Measurements from ENCODE around the gene MS4A12. TPM values are rescaled to one million over a fixed set of nuclear protein-coding genes. Genes with fewer than 3 reads are reported as not detected.
"Not testable (repeated sequence)": the region's sequence is repeated elsewhere in the genome, so short reads cannot be mapped to it uniquely, and the experiment has no call there.

MS4A12 gene
- not detected in 2 replicates for total RNA-seq (2014; rRNA removed; shearing (Covaris generic))

GRCh38 chr11:60492488-60493009 lies at the start of gene MS4A12:
MS4A12 (plus strand) TSS chr11:60492778; CDS start chr11:60497319, 4,541 bp downstream.
- DNase-seq (ENCODE audit: low read depth), result no peak

- no peak for DNase-seq (ENCODE audit: low read depth)
Measured at GRCh38 chr11:60447070-60447469, 45.5 kb upstream of the MS4A12 start.

GRCh38 chr11:60447846-60448245 lies 44.7 kb upstream of the MS4A12 start:
- no peak for DNase-seq (ENCODE audit: low read depth)

- not testable (repeated sequence) for DNase-seq (ENCODE audit: low read depth)
Measured at GRCh38 chr11:60451185-60451584, 41.4 kb upstream of the MS4A12 start.

GRCh38 chr11:60454212-60454611 lies 38.4 kb upstream of the MS4A12 start:
- no peak for DNase-seq (ENCODE audit: low read depth)

- DNase-seq (ENCODE audit: low read depth), result no peak
Measured at GRCh38 chr11:60455531-60456042, 37.0 kb upstream of the MS4A12 start, which contains the start of gene MS4A1. MS4A1 (plus strand) TSS chr11:60455847; CDS start chr11:60462375, 6,528 bp downstream.

- DNase-seq (ENCODE audit: low read depth), result no peak
Measured at GRCh38 chr11:60457576-60457975, 35.0 kb upstream of the MS4A12 start.

- DNase-seq (ENCODE audit: low read depth), result no peak
Measured at GRCh38 chr11:60459345-60459744, 33.2 kb upstream of the MS4A12 start.

GRCh38 chr11:60468829-60469228 lies 23.7 kb upstream of the MS4A12 start:
- DNase-seq (ENCODE audit: low read depth), result no peak

- no peak for DNase-seq (ENCODE audit: low read depth)
Measured at GRCh38 chr11:60469723-60470122, 22.9 kb upstream of the MS4A12 start.

- DNase-seq (ENCODE audit: low read depth), result no peak
Measured at GRCh38 chr11:60477035-60477445, 15.5 kb upstream of the MS4A12 start.

- DNase-seq (ENCODE audit: low read depth), result no peak
Measured at GRCh38 chr11:60482361-60482760, 10.2 kb upstream of the MS4A12 start.

- DNase-seq (ENCODE audit: low read depth), result no peak
Measured at GRCh38 chr11:60485987-60486386, 6.6 kb upstream of the MS4A12 start.

GRCh38 chr11:60493454-60493853 lies 876 bp downstream of the MS4A12 start:
- DNase-seq (ENCODE audit: low read depth), result no peak

GRCh38 chr11:60498399-60498798 lies 5.8 kb downstream of the MS4A12 start:
- DNase-seq (ENCODE audit: low read depth), result no peak

- DNase-seq (ENCODE audit: low read depth), result no peak
Measured at GRCh38 chr11:60498853-60499252, 6.3 kb downstream of the MS4A12 start.

GRCh38 chr11:60500276-60500910 lies 7.8 kb downstream of the MS4A12 start:
- no peak for DNase-seq (ENCODE audit: low read depth)

GRCh38 chr11:60502221-60502775 lies 9.7 kb downstream of the MS4A12 start:
- no peak for DNase-seq (ENCODE audit: low read depth)

GRCh38 chr11:60504219-60504905 lies 11.8 kb downstream of the MS4A12 start:
- DNase-seq (ENCODE audit: low read depth), result no peak

GRCh38 chr11:60509609-60510008 lies 17.0 kb downstream of the MS4A12 start:
- DNase-seq (ENCODE audit: low read depth), result not testable (repeated sequence)

GRCh38 chr11:60510209-60510608 lies 17.6 kb downstream of the MS4A12 start:
- not testable (repeated sequence) for DNase-seq (ENCODE audit: low read depth)

- DNase-seq (ENCODE audit: low read depth), result no peak
Measured at GRCh38 chr11:60511393-60511792, 18.8 kb downstream of the MS4A12 start.
